HG03457 (cell line): ENCODE results near the gene SKIC3.

Experiments
- ATAC-seq: cut with Tn5 transposase; IDR thresholded peaks from one replicate; pipeline ENCODE4 v1.9.1; 2021; ENCODE audit warnings: moderate number of reproducible peaks; ENCODE audit not compliant: unreplicated experiment

SKIC3 gene

GRCh38 chr5:95532415-95532814 lies 22.4 kb downstream of the SKIC3 start:
- no peak for ATAC-seq

DNA sequence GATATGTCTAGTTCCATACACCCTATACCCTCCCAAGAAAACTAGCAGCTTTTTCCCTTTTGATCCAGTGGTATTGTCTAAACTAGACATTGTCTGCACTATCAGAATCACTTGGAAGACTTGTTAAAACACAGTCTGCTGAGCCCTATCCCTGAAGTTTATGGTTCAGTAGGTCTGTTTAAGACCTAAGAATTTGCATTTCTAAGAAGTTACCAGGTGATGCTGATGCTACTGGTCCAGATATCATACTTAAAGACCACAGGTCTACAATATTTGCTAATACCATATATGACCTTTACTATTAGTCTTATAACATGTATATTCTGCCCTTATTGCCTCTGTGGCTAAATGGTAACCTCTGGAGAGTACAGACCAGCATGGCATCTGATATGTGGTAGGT lies 23.3 kb downstream of the SKIC3 start:
- ATAC-seq: no peak

DNA sequence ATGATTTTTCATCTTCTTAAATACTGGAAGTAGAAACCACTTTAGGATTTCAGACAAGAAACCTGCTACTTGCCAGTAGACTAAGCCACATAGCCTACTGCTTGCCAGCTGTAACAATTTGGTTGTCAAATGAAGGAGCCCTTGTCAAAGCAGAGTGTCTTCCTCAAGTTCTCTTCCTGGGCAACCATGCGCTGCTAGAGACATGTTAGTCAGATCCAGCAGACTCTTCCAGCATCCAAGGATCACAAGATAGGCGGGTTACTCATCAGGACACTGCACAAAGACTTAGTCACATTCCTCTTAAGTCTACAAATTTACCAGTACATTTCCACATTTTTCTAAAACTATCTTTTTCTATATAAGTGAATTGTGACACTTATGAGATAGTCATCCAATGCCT lies 24.4 kb downstream of the SKIC3 start:
- ATAC-seq: no peak

GRCh38 chr5:95528565-95528964 lies 26.2 kb downstream of the SKIC3 start:
- no peak for ATAC-seq

DNA sequence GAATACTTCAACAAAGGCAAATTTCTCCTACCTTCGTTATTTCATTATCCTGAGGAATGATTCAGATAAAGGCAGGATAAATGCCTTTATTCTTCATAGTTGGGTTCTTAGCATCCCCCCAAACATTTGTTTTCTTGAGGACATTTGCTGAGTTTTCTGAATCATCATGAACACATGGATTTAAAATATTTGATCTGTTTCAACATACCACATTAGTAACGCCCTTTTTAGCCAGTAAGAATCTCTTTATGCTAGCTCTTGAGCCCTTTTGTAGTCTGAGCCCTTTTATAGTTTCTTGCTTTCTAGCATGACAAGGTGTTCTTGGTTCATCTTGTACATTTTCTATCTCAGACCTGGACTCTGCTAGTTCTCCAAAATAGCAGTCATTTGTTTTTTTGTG lies 27.9 kb downstream of the SKIC3 start:
- ATAC-seq: no peak

DNA sequence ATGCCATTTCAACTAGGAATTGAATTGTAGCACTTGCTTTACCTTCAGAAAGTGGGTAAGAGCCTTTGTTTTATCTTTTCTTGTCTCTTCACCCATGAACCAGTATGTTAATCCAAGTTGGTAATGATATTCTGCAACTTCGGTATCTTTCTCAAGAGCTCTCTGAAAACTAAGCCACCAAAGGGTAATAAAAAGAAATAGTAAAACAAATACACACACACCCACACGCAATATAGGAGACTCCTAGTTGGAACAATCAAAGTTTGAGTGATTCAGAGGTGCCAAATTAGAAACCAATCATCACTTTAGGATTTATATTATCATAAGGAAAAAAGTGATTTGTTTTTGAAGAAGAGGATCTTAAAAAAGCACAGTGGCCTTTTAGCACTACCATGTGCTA lies 30.4 kb downstream of the SKIC3 start:
- ATAC-seq: no peak

- ATAC-seq: no peak
Measured at GRCh38 chr5:95520206-95520605, 34.6 kb downstream of the SKIC3 start.

- ATAC-seq: no peak
Measured at GRCh38 chr5:95519681-95520080, 35.1 kb downstream of the SKIC3 start.

DNA sequence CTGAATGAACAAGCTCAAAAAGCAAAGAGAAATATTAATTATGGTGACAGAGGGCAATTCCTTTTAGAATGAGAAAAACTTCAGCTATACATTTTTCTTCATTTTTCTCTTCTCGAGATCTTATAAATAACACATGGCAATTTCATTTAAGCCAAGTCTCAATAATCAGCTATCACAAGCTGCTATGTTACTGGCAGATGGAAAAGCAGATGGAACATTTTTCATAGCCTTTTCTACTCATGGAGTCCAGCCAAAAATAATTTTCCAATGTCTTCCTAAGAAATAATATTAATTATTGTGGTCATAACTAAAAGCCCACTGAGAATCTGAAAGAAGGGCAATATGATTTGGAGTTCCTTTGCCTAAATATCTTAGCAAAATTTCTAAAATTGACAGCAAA lies 35.6 kb downstream of the SKIC3 start:
- no peak for ATAC-seq

- no peak for ATAC-seq
Measured at GRCh38 chr5:95518417-95518816, 36.4 kb downstream of the SKIC3 start.

GRCh38 chr5:95511606-95512005 lies 43.2 kb downstream of the SKIC3 start:
- no peak for ATAC-seq

DNA sequence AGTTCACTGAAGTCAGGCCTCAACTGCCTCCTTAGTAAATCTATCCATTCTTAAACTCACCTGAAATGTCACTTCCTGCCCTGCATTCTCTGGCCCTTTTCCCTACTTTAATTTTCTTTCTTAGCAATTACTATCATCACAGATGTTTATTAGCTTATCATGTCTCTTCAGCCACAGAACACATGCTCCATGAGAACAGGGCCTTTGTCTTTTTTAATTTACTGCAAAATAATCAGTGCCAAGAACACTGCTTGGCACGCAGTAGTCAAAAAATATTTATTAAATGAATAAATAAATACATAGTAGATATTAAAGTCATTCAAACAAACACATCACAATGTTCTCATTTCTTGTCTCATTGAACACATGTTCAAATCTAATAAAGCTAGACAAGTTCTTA lies 46.2 kb downstream of the SKIC3 start:
- no peak for ATAC-seq
